HepG2 (cell line): ENCODE results near the gene ZNF117. TPM values are rescaled to one million over a fixed set of nuclear protein-coding genes. Genes with fewer than 3 reads are reported as not detected.

Source experiments
- ARID5B ChIP-seq: IDR thresholded peaks from 2 replicates; pipeline ENCODE4 v1.4.0; 2020; ENCODE audit warnings: mild to moderate bottlenecking, missing genetic modification reagents
- ARNT2 ChIP-seq: sonication (generic); formaldehyde crosslinking; IDR thresholded peaks from 2 replicates; pipeline ENCODE4 v1.8.0; 2022; ENCODE audit warnings: mild to moderate bottlenecking, low read depth, missing genetic modification reagents, moderate library complexity
- ATRX ChIP-seq: sonication (generic); formaldehyde crosslinking; IDR thresholded peaks from 2 replicates; pipeline ENCODE4 v1.4.0; 2020; ENCODE audit warnings: missing genetic modification reagents, borderline replicate concordance
- BCLAF1 ChIP-seq: fragments of 450-650 bp; IDR thresholded peaks from 2 replicates; pipeline ENCODE4 v1.6.1; 2017; ENCODE audit warnings: mild to moderate bottlenecking
- CREB3 ChIP-seq: sonication (generic); formaldehyde crosslinking; IDR thresholded peaks from 2 replicates; pipeline ENCODE4 v1.5.0; 2020; ENCODE audit warnings: missing genetic modification reagents
- DPF2 ChIP-seq: sonication (generic); formaldehyde crosslinking; IDR thresholded peaks from 2 replicates; pipeline ENCODE4 v1.4.0; 2020; ENCODE audit warnings: mild to moderate bottlenecking, low read depth, missing genetic modification reagents, borderline replicate concordance
- GATA4 ChIP-seq: sonication (generic); IDR thresholded peaks from 2 replicates; pipeline ENCODE4 v1.6.1; 2016; ENCODE audit warnings: antibody characterized with exemption, low read depth, borderline replicate concordance
- KAT8 ChIP-seq: IDR thresholded peaks from 2 replicates; pipeline ENCODE4 v1.6.1; 2016; ENCODE audit warnings: missing genetic modification reagents, missing compliant biosample characterization
- KMT2B ChIP-seq: IDR thresholded peaks from 2 replicates; pipeline ENCODE4 v1.6.1; 2016; ENCODE audit warnings: missing genetic modification reagents, missing compliant biosample characterization
- MYPOP ChIP-seq: sonication (generic); formaldehyde crosslinking; IDR thresholded peaks from 2 replicates; pipeline ENCODE4 v1.8.1; 2023; ENCODE audit warnings: mild to moderate bottlenecking, moderate library complexity, missing genetic modification reagents
- SP5 ChIP-seq: IDR thresholded peaks from 2 replicates; pipeline ENCODE4 v1.6.1; 2016; ENCODE audit warnings: low read depth, borderline replicate concordance
- TBX3 ChIP-seq: fragments of 450-650 bp; IDR thresholded peaks from 2 replicates; pipeline ENCODE4 v1.6.1; 2017; ENCODE audit warnings: antibody characterized with exemption, mild to moderate bottlenecking, inconsistent platforms, borderline replicate concordance
- ZBTB34 ChIP-seq: sonication (generic); formaldehyde crosslinking; IDR thresholded peaks from 2 replicates; pipeline ENCODE4 v1.8.0; 2022; ENCODE audit warnings: mild to moderate bottlenecking, missing genetic modification reagents
- ZMYM3 ChIP-seq: sonication (generic); formaldehyde crosslinking; IDR thresholded peaks from 2 replicates; pipeline ENCODE4 v1.5.1; 2020; ENCODE audit warnings: mild to moderate bottlenecking, missing genetic modification reagents
- ZNF263 ChIP-seq: sonication (generic); formaldehyde crosslinking; IDR thresholded peaks from 2 replicates; pipeline ENCODE4 v1.4.0; 2020; ENCODE audit warnings: missing genetic modification reagents
- ZNF264 ChIP-seq: sonication (generic); formaldehyde crosslinking; IDR thresholded peaks from 2 replicates; pipeline ENCODE4 v1.4.0; 2020; ENCODE audit warnings: missing genetic modification reagents
- ZNF274 ChIP-seq: sonication (generic); formaldehyde crosslinking; IDR thresholded peaks from 2 replicates; pipeline ENCODE4 v1.5.1; 2020; ENCODE audit warnings: mild to moderate bottlenecking, missing genetic modification reagents
- ZNF282 ChIP-seq: fragments of 450-650 bp; IDR thresholded peaks from 2 replicates; pipeline ENCODE4 v1.6.1; 2018; ENCODE audit not compliant: partially characterized antibody
- ZNF3 ChIP-seq: IDR thresholded peaks from 2 replicates; pipeline ENCODE4 v1.7.0; 2017; ENCODE audit warnings: inconsistent platforms
- polyA plus RNA-seq, 8 experiments: library from polyadenylated mRNA; depleted of rRNA in 3 of 8; stranded (reverse) in 7 of 8; unstranded in 1 of 8; fragments of >200 nt; fragmentation: Illumina TruSeq in 4 of 8; extraction: Trizol in 4 of 8; gene quantifications; 2 replicates each; pipeline versions ENCODE4 v1.2.1 to v1.2.3, GENCODE V29; 2011 to 2016; ENCODE audit warnings: low read depth in 4 of 8, missing spikeins in 1 of 8, mixed read lengths in 1 of 8; ENCODE audit not compliant: insufficient read depth in 1 of 8
- total RNA-seq, 5 experiments: library from RNA; depleted of rRNA; stranded (reverse); fragments of >200 nt; fragmentation: Illumina TruSeq; extraction: Trizol; gene quantifications; 2 replicates each; pipeline ENCODE4 v1.2.3, GENCODE V29; 2016; ENCODE audit warnings: low read depth in 1 of 5

ZNF117 gene
- total and polyA plus RNA-seq, 2 of the 13 experiments (the other 11 are each of a cell fraction or from before 2014, with no cell fraction given): 6.6 to 20.0 TPM

- TF ChIP-seq MYPOP (CRISPR knock-in tag) (peak; percentile 79; the same call in 1 of the 2 replicates), CREB3 (CRISPR knock-in tag) (no peak), ZNF3 (CRISPR knock-in tag) (peak; percentile 40; the same call in 1 of the 2 replicates), DPF2 (CRISPR knock-in tag) (no peak), KMT2B (no peak; the same call in 1 of the 2 replicates), ARID5B (CRISPR knock-in tag) (peak; percentile 28; the same call in 1 of the 2 replicates), ATRX (CRISPR knock-in tag) (no peak), KAT8 (peak; percentile 84), ZMYM3 (CRISPR knock-in tag) (peak; percentile 58; the same call in 1 of the 2 replicates), GATA4 (peak; percentile 48; the same call in 1 of the 2 replicates), ZNF274 (CRISPR knock-in tag) (peak; percentile 95), ZNF263 (CRISPR knock-in tag) (no peak), ZNF264 (CRISPR knock-in tag) (peak; percentile 54; the same call in 1 of the 2 replicates), ZNF282 (no peak), TBX3 (no peak), ZBTB34 (CRISPR knock-in tag) (no peak), SP5 (CRISPR knock-in tag) (no peak; the same call in 1 of the 2 replicates), ARNT2 (peak; percentile 42; the same call in 1 of the 2 replicates), BCLAF1 (no peak)
Observed at GRCh38 chr7:65006094-65006992, 15.5 kb upstream of the ZNF117 start, which contains the start of gene ERV3-1 (continued).
